ENCODE measurements around the gene POMT1. TPM values are rescaled to one million over a fixed set of nuclear protein-coding genes. Genes with fewer than 3 reads are reported as not detected.

POMT1 gene
- total and polyA plus RNA-seq, 2 of the 8 experiments (the other 6 are each of a cell fraction or from before 2014, with no cell fraction given), result 22.3 to 33.2 TPM

DNA sequence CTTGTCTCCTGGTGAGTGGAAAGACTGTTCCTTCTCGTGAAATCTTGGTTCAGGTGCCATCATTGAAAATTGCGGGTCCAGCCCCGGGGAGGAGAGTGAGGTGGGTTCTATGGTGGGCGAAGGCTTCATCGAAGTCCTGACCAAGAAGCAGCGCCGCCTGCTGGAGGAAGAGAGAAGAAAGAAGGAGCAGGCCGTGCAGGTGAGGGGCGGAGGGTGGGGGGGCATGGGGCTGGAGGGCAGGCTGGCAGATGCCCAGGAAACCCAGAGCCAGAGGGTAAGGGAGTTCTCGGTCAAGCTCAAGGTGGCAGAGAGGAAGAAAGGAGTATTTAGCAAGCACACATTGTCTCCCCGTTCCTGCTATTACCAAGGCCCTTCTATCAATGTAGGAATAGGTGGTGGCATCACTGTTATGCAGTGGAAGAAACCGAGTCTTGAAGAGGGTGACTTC, 24.3 kb upstream of the POMT1 start:
- Histone ChIP-seq H2AFZ (ENCODE audit: low read length) (no peak overlapping the region), H3K4me2 (ENCODE audit: insufficient read depth in 1 of 2, low read depth in 2 of 2, low read length in 2 of 2) (no peak overlapping the region), H3K23ac (ENCODE audit: insufficient read length) (no peak overlapping the region), H2BK20ac (ENCODE audit: low read length) (no peak overlapping the region), H4K91ac (replicated peaks; ENCODE audit: insufficient read length, low read length) (no peak overlapping the region), H3K9ac (replicated peaks in 1 of 4; ENCODE audit: extremely low read depth in 1 of 4, low read depth in 3 of 4, low read length in 3 of 4) (no peak overlapping the region), H4K8ac (ENCODE audit: extremely low read depth, insufficient read depth, low read length) (no peak overlapping the region), H3K14ac (ENCODE audit: insufficient read length) (no peak overlapping the region), H3K18ac (ENCODE audit: extremely low read depth, low read length) (no peak overlapping the region), H3K79me1 (ENCODE audit: low read depth, low read length) (peaks cover 10% of the 10 kb centered on the region; the same call in 1 of the 2 replicates), H2BK5ac (ENCODE audit: low read depth, low read length) (no peak overlapping the region), H3K79me2 (ENCODE audit: control insufficient read depth in 1 of 2, insufficient read depth in 2 of 2, low read length in 2 of 2) (peaks cover 0 to 17% of the 10 kb centered on the region in 2 experiments; a peak in 1 of 4 replicates), H4K20me1 (replicated peaks in 1 of 2; ENCODE audit: control insufficient read depth in 1 of 2, insufficient read depth in 2 of 2, low read length in 2 of 2) (peaks cover 5 to 29% of the 10 kb centered on the region in 2 experiments), H2BK120ac (replicated peaks; ENCODE audit: low read depth, low read length) (no peak overlapping the region), H3K4me1 (replicated peaks in 1 of 4; ENCODE audit: control insufficient read depth in 3 of 4, insufficient read depth in 4 of 4, low read length in 3 of 4) (no peaks in the 10 kb centered on the region), H3K56ac (replicated peaks; ENCODE audit: insufficient read length, low read depth, low read length) (no peak overlapping the region), H3K4me3 (ENCODE audit: extremely low read depth in 1 of 4, insufficient read depth in 2 of 4, low read depth in 3 of 4, low read length in 4 of 4) (no peak overlapping the region), H2BK15ac (ENCODE audit: low read length) (no peak overlapping the region), H3K4ac (replicated peaks; ENCODE audit: insufficient read length, low read depth, low read length) (no peak overlapping the region), H3K27me3 (replicated peaks in 1 of 4; ENCODE audit: control insufficient read depth in 3 of 4, extremely low read depth in 1 of 4, insufficient read depth in 3 of 4, low read length in 3 of 4) (no peaks in the 10 kb centered on the region), H2BK12ac (ENCODE audit: low read depth, low read length) (no peak overlapping the region), H3K27ac (ENCODE audit: low read depth, low read length) (no peak overlapping the region), H2AK5ac (ENCODE audit: low read depth, low read length) (no peak overlapping the region), H3K9me3 (ENCODE audit: insufficient read depth in 2 of 2, low read depth in 1 of 2, low read length in 1 of 2) (no peaks in the 10 kb centered on the region), H4K5ac (ENCODE audit: insufficient read length, low read depth, low read length) (no peak overlapping the region), H3K36me3 (ENCODE audit: control insufficient read depth in 2 of 4, insufficient read depth in 4 of 4, low read length in 3 of 4) (peaks cover 67 to 95% (median 87%) of the 10 kb centered on the region in 4 experiments), H3K23me2 (ENCODE audit: low read depth, low read length) (no peaks in the 10 kb centered on the region)
- DNase-seq (ENCODE audit: low read depth in 1 of 2, low spot score in 2 of 2), result peak; percentile 33 to 85
- CTCF ChIA-PET (ENCODE audit: partially characterized antibody), result interaction anchor here (0.8 to 5.2 kb wide), 20 partner anchors 8 to 389 kb away, joined by 3 to 31 read pairs (median 5); no protein-coding TSS in a partner anchor
- no peak for FAIRE-seq
- 68% methylated on average over 10 of the region's 12 CpGs; no CpG with 5 or more reads in 1 of the 2 experiments for WGBS, 2 experiments (ENCODE audit: extremely low coverage in 1 of 2, insufficient coverage in 1 of 2, insufficient read length in 1 of 2, insufficient replicate concordance in 2 of 2, low coverage in 1 of 2, low lambda C conversion rate in 2 of 2, missing lambda C conversion rate in 1 of 2)
- POLR2A ChIA-PET (ENCODE audit: partially characterized antibody), result interaction anchor here (0.8 to 1.3 kb wide), 2 partner anchors 15 to 105 kb away, joined by 3 to 5 read pairs; no protein-coding TSS in a partner anchor
- TF ChIP-seq RNF2 (IDR thresholded peaks at IDR 0.05; ENCODE audit: borderline replicate concordance, low read depth, low read length, missing control alignments, poor library complexity, severe bottlenecking) (no peak), MAFK (IDR thresholded peaks at IDR 0.05; ENCODE audit: low read depth, low read length) (no peak), TAF7 (optimal IDR thresholded peaks at IDR 0.05; ENCODE audit: borderline replicate concordance, low read depth, low read length) (no peak), KDM1A (IDR thresholded peaks at IDR 0.05; ENCODE audit: borderline replicate concordance, low read length) (no peak), SP1 (IDR thresholded peaks at IDR 0.05; ENCODE audit: low read depth, low read length) (no peak), TEAD4 (IDR thresholded peaks at IDR 0.05; ENCODE audit: low read depth, low read length) (no peak), KDM4A (IDR thresholded peaks at IDR 0.05; ENCODE audit: low read depth, low read length, severe bottlenecking) (no peak), PHF8 (conservative IDR thresholded peaks at IDR 0.05; ENCODE audit: low read depth, low read length) (no peak), CBX5 (IDR thresholded peaks at IDR 0.05; ENCODE audit: low read depth, low read length) (no peak), SIX5 (IDR thresholded peaks at IDR 0.05; ENCODE audit: low read depth, low read length) (no peak), SP2 (IDR thresholded peaks at IDR 0.05; ENCODE audit: low read length) (no peak), EGR1 (IDR thresholded peaks at IDR 0.05; ENCODE audit: borderline replicate concordance, low read depth, low read length) (no peak), RAD21 (IDR thresholded peaks at IDR 0.05 in 1 of 2, conservative IDR thresholded peaks at IDR 0.05 in 1 of 2; ENCODE audit: low read depth in 2 of 2, low read length in 2 of 2) (peak; percentile 43 to 49)
